Ishikawa (cell line): Measurements from ENCODE around the gene WSCD1.

Experiments used
- CEBPB ChIP-seq: IDR thresholded peaks from 2 replicates; pipeline ENCODE4 v1.6.1; 2012
- CREB1 ChIP-seq: IDR thresholded peaks from 2 replicates; pipeline ENCODE4 v1.6.1; 2012; ENCODE audit warnings: low read depth
- EGR1 ChIP-seq: IDR thresholded peaks from 2 replicates; pipeline ENCODE4 v1.6.1; 2012
- EP300 ChIP-seq: IDR thresholded peaks from 2 replicates; pipeline ENCODE4 v1.6.1; 2012; ENCODE audit warnings: borderline replicate concordance
- FOXM1 ChIP-seq: IDR thresholded peaks from 2 replicates; pipeline ENCODE4 v1.6.1; 2012; ENCODE audit warnings: low read depth, borderline replicate concordance
- MAX ChIP-seq: IDR thresholded peaks from 2 replicates; pipeline ENCODE4 v1.6.1; 2012
- NFIC ChIP-seq: IDR thresholded peaks from 2 replicates; pipeline ENCODE4 v1.6.1; 2012
- RAD21 ChIP-seq: IDR thresholded peaks from 2 replicates; pipeline ENCODE4 v1.6.1; 2012; ENCODE audit warnings: low read depth
- REST ChIP-seq: IDR thresholded peaks from 2 replicates; pipeline ENCODE4 v1.6.1; 2012; ENCODE audit warnings: low read depth, mild to moderate bottlenecking
- TAF1 ChIP-seq: IDR thresholded peaks from 2 replicates; pipeline ENCODE4 v1.6.1; 2012; ENCODE audit warnings: low read depth, mild to moderate bottlenecking
- TCF12 ChIP-seq: IDR thresholded peaks from 2 replicates; pipeline ENCODE4 v1.6.1; 2012; ENCODE audit warnings: low read depth
- TEAD4 ChIP-seq: IDR thresholded peaks from 2 replicates; pipeline ENCODE4 v1.6.1; 2012
- USF1 ChIP-seq: IDR thresholded peaks from 2 replicates; pipeline ENCODE4 v1.6.1; 2012
- YY1 ChIP-seq: IDR thresholded peaks from 2 replicates; pipeline ENCODE4 v1.6.1; 2012; ENCODE audit warnings: low read depth
- ZBTB7A ChIP-seq: IDR thresholded peaks from 2 replicates; pipeline ENCODE4 v1.6.1; 2012; ENCODE audit warnings: low read depth

The WSCD1 gene

GRCh38 chr17:6069539-6070429 lies at the start of gene WSCD1:
Gene WSCD1, plus strand, starts transcription at chr17:6070379. Its CDS starts 10,280 bp downstream, at chr17:6080659.
- TF ChIP-seq MAX (no peak), EGR1 (no peak), EP300 (no peak), CEBPB (no peak), CREB1 (no peak), ZBTB7A (no peak), YY1 (no peak), RAD21 (no peak), USF1 (no peak), REST (no peak), TEAD4 (no peak), FOXM1 (no peak), NFIC (no peak), TCF12 (no peak), TAF1 (no peak)

- TF ChIP-seq ZBTB7A = no peak
- no peak for TF ChIP-seq YY1
- no peak for TF ChIP-seq RAD21
- TF ChIP-seq EP300 = no peak
- TF ChIP-seq CEBPB = no peak
- no peak for TF ChIP-seq TEAD4
- TF ChIP-seq REST = no peak
- no peak for TF ChIP-seq MAX
- TF ChIP-seq CREB1 = no peak
- TF ChIP-seq TAF1 = no peak
- TF ChIP-seq FOXM1 = no peak
- no peak for TF ChIP-seq TCF12
- TF ChIP-seq NFIC = no peak
- no peak for TF ChIP-seq USF1
- no peak for TF ChIP-seq EGR1
Measured at GRCh38 chr17:6021011-6021400, 49.2 kb upstream of the WSCD1 start.

GRCh38 chr17:6021627-6022026 lies 48.6 kb upstream of the WSCD1 start:
- no peak for TF ChIP-seq YY1
- TF ChIP-seq ZBTB7A = no peak
- TF ChIP-seq NFIC = no peak
- no peak for TF ChIP-seq FOXM1
- no peak for TF ChIP-seq MAX
- TF ChIP-seq EP300 = no peak
- TF ChIP-seq TAF1 = no peak
- TF ChIP-seq TEAD4 = no peak
- no peak for TF ChIP-seq REST
